T-helper 1 cell treated with Interleukin-12 subunit alpha and Interleukin-12 subunit beta and Interleukin-4 antibody, amounts not matched to agents 30 μg/mL and 1 μg/mL, for 36 hours (primary cell): ENCODE data around the gene SLC4A9.

Source experiments
- H3K27ac Mint-ChIP-seq: one replicate; pipeline ENCODE4 v1.8.0; 2021; ENCODE audit warnings: mild to moderate bottlenecking, mixed read lengths
- H3K27me3 Mint-ChIP-seq: one replicate; pipeline ENCODE4 v1.8.0; 2021; ENCODE audit warnings: low read depth, mixed read lengths
- H3K36me3 Mint-ChIP-seq: one replicate; pipeline ENCODE4 v1.8.0; 2021; ENCODE audit warnings: low read depth, mixed read lengths
- H3K4me1 Mint-ChIP-seq: one replicate; pipeline ENCODE4 v1.8.0; 2021; ENCODE audit warnings: low read depth, mixed read lengths
- H3K4me3 Mint-ChIP-seq: one replicate; pipeline ENCODE4 v1.8.0; 2021; ENCODE audit warnings: mild to moderate bottlenecking, moderate library complexity, mixed read lengths
- H3K9me3 Mint-ChIP-seq: one replicate; pipeline ENCODE4 v1.8.0; 2021; ENCODE audit warnings: mixed read lengths

The SLC4A9 gene

GRCh38 chr5:140362875-140363630, 3.1 kb downstream of the SLC4A9 start:
- Mint-ChIP-seq H3K27me3 (peaks cover 5% of the 10 kb centered on the region), H3K4me3 (peak overlapping the region; percentile 77), H3K27ac (peak overlapping the region; percentile 57), H3K4me1 (peaks cover 5% of the 10 kb centered on the region), H3K36me3 (no peaks in the 10 kb centered on the region), H3K9me3 (no peaks in the 10 kb centered on the region)

- peaks cover 7% of the 10 kb centered on the region for H3K4me1 Mint-ChIP-seq
- H3K27ac Mint-ChIP-seq: no peak overlapping the region
- no peaks in the 10 kb centered on the region for H3K36me3 Mint-ChIP-seq
- peak overlapping the region; percentile 77 for H3K4me3 Mint-ChIP-seq
- no peaks in the 10 kb centered on the region for H3K9me3 Mint-ChIP-seq
- peaks cover under 1% of the 10 kb centered on the region for H3K27me3 Mint-ChIP-seq
Measured at GRCh38 chr5:140363631-140364471, 3.9 kb downstream of the SLC4A9 start.

DNA sequence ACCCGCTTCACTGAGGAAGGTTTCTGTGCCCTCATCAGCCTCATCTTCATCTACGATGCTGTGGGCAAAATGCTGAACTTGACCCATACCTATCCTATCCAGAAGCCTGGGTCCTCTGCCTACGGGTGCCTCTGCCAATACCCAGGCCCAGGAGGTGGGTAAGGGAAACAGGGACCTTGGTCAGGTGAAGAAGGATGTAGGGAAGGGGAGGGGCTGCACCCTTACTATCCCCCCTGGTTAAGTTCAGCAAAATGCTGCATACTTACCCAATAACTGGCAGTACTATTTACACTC, 4.4 kb downstream of the SLC4A9 start:
- no peaks in the 10 kb centered on the region for H3K27me3 Mint-ChIP-seq
- H3K27ac Mint-ChIP-seq: no peak overlapping the region
- H3K36me3 Mint-ChIP-seq: no peaks in the 10 kb centered on the region
- H3K4me3 Mint-ChIP-seq: no peak overlapping the region
- H3K4me1 Mint-ChIP-seq: peaks cover 7% of the 10 kb centered on the region
- H3K9me3 Mint-ChIP-seq: no peaks in the 10 kb centered on the region

DNA sequence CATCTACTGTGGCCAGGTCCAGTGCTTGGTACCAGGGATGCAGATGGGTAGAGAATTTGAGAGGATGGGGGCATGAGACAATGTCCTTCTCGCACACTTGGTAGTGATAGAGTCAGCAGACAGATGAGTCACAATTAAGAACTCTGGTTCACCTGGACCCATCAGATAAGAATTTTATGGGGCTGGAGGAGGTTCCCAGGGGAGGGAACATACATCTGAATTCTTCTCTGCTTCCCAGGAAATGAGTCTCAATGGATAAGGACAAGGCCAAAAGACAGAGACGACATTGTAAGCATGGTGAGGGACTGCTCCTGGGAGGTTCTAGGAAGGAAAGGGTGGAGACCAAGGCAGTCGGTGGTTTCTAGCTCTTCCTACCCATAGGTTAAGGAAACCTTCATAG, 5.3 kb downstream of the SLC4A9 start:
- H3K4me3 Mint-ChIP-seq: no peak overlapping the region
- H3K27me3 Mint-ChIP-seq: no peaks in the 10 kb centered on the region
- H3K4me1 Mint-ChIP-seq: peaks cover 7% of the 10 kb centered on the region
- no peaks in the 10 kb centered on the region for H3K9me3 Mint-ChIP-seq
- H3K36me3 Mint-ChIP-seq: no peaks in the 10 kb centered on the region
- no peak overlapping the region for H3K27ac Mint-ChIP-seq

DNA sequence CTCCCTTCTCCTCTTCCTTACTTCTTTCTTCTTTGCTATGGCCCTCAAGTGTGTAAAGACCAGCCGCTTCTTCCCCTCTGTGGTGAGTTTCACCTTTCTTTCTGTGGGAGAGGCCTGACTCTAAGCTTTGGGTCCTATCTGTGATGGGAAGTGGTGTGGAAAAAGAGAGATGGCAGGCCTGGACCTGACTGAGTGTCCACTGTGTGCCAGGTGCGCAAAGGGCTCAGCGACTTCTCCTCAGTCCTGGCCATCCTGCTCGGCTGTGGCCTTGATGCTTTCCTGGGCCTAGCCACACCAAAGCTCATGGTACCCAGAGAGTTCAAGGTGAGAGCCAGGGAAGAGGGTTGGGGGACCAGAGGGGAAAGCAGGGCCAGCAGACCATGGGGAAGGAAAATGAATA, 5.9 kb downstream of the SLC4A9 start:
- Mint-ChIP-seq H3K4me1 (peaks cover 7% of the 10 kb centered on the region), H3K27ac (no peak overlapping the region)

GRCh38 chr5:140366589-140367255, 6.7 kb downstream of the SLC4A9 start:
- no peak overlapping the region for H3K4me3 Mint-ChIP-seq
- no peaks in the 10 kb centered on the region for H3K27me3 Mint-ChIP-seq
- no peak overlapping the region for H3K27ac Mint-ChIP-seq
- H3K4me1 Mint-ChIP-seq: peaks cover 7% of the 10 kb centered on the region
- H3K9me3 Mint-ChIP-seq: no peaks in the 10 kb centered on the region
- no peaks in the 10 kb centered on the region for H3K36me3 Mint-ChIP-seq

More for the DNA sequence above, 5.9 kb downstream of the SLC4A9 start:
- Mint-ChIP-seq H3K36me3 (no peaks in the 10 kb centered on the region), H3K9me3 (no peaks in the 10 kb centered on the region), H3K27me3 (no peaks in the 10 kb centered on the region), H3K4me3 (no peak overlapping the region)

DNA sequence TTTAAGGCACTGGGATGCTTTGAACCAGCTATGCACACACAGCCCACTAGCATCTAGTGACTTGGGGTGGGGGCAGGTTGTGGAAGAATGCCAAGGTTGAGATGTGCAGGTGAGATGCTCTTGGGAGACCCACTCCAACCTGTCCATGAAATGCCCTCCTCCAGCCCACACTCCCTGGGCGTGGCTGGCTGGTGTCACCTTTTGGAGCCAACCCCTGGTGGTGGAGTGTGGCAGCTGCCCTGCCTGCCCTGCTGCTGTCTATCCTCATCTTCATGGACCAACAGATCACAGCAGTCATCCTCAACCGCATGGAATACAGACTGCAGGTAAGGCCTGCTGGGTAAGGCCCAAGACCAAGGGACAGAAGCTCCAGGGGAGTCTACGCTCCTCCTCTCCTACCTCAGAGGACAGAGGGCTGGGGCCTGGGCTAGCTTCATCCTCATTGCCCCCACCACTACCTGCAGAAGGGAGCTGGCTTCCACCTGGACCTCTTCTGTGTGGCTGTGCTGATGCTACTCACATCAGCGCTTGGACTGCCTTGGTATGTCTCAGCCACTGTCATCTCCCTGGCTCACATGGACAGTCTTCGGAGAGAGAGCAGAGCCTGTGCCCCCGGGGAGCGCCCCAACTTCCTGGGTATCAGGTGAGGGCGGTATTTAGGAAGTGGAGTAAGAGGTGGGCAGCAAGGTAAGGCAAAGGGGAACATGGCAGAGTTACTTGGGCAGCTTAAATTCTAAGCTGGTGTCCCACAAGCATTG, 7.4 kb downstream of the SLC4A9 start:
- Mint-ChIP-seq H3K27ac (no peak overlapping the region), H3K4me1 (peaks cover 8% of the 10 kb centered on the region), H3K4me3 (no peak overlapping the region), H3K27me3 (no peaks in the 10 kb centered on the region), H3K9me3 (no peaks in the 10 kb centered on the region), H3K36me3 (no peaks in the 10 kb centered on the region)

- H3K4me3 Mint-ChIP-seq: no peak overlapping the region
- H3K27ac Mint-ChIP-seq: no peak overlapping the region
- H3K4me1 Mint-ChIP-seq: peaks cover 8% of the 10 kb centered on the region
- H3K9me3 Mint-ChIP-seq: no peaks in the 10 kb centered on the region
- no peaks in the 10 kb centered on the region for H3K36me3 Mint-ChIP-seq
- H3K27me3 Mint-ChIP-seq: no peaks in the 10 kb centered on the region
Measured at GRCh38 chr5:140371356-140372151, 11.6 kb downstream of the SLC4A9 start.

DNA sequence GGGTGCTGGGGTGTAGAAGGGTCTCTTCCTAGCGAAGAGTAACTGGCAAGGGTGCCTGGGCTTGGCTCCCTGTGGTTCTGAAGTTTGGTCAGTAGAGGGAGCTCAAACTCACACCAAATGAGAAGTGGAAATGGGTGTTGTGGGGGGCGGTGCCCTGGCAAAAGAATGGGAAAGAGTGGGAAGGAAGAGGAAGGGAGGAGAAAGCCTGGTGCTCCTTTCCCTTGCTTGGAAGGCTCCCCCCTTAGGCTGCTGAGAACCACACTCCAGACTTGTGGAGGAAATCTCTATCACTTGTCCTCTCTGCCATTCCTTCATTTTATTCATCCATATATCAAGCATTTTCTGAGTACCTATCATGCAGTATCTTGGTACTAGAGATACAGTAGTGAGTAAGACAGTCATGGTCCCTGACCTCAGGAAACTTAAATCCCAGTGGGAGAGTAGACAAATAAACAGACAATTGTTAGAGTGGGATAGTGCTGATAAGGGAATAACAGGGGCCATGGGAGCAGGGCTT, 13.0 kb downstream of the SLC4A9 start:
- no peaks in the 10 kb centered on the region for H3K9me3 Mint-ChIP-seq
- no peak overlapping the region for H3K27ac Mint-ChIP-seq
- no peaks in the 10 kb centered on the region for H3K36me3 Mint-ChIP-seq
- no peak overlapping the region for H3K4me3 Mint-ChIP-seq
- peaks cover 8% of the 10 kb centered on the region for H3K4me1 Mint-ChIP-seq
- no peaks in the 10 kb centered on the region for H3K27me3 Mint-ChIP-seq

- Mint-ChIP-seq H3K36me3 (no peaks in the 10 kb centered on the region), H3K4me1 (peaks cover 4% of the 10 kb centered on the region), H3K27me3 (no peaks in the 10 kb centered on the region), H3K27ac (no peak overlapping the region), H3K9me3 (no peaks in the 10 kb centered on the region), H3K4me3 (no peak overlapping the region)
Measured at GRCh38 chr5:140381351-140381750, 21.4 kb downstream of the SLC4A9 start.

DNA sequence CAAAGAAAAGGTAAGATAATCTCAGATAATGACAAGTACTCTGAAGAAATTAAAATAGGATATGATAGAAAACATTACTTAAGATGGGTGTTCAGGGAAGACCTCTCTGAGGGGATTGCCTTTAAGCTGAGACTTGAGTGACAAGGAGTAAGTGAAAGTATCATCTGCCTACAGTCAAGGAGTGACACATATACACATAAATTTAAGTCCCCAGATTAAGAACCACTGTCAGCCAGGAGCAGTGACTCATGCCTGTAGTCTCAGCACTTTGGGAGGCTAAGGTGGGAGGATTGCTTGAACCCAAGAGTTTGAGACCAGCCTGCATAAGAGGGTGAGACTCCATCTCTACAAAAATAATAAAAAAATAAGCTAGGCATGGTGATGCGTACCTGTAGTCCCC, 22.0 kb downstream of the SLC4A9 start:
- no peak overlapping the region for H3K27ac Mint-ChIP-seq
- H3K9me3 Mint-ChIP-seq: no peaks in the 10 kb centered on the region
- H3K4me3 Mint-ChIP-seq: no peak overlapping the region
- no peaks in the 10 kb centered on the region for H3K36me3 Mint-ChIP-seq
- H3K4me1 Mint-ChIP-seq: peaks cover 4% of the 10 kb centered on the region
- H3K27me3 Mint-ChIP-seq: no peaks in the 10 kb centered on the region

DNA sequence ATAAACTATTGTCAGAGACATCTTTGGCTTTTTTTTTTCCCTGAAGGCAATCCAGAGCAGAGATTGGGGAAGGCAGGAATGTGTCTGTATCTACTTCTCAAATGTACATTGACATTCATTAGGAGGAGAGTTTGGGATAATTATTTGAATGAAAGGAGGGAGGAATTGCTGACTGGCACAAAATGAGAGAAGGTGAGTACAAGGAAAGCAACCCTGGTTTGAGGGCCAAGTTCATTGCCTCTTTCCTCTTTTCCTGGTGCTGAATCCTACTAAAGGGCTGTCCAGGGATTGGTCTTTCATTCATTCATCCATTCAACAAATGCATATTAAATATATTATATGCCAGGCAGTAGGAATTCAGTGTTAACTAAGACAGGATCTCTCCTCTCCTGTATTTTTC, 22.9 kb downstream of the SLC4A9 start:
- H3K4me3 Mint-ChIP-seq: no peak overlapping the region
- no peaks in the 10 kb centered on the region for H3K9me3 Mint-ChIP-seq
- no peaks in the 10 kb centered on the region for H3K36me3 Mint-ChIP-seq
- no peaks in the 10 kb centered on the region for H3K27me3 Mint-ChIP-seq
- H3K4me1 Mint-ChIP-seq: peaks cover 4% of the 10 kb centered on the region
- no peak overlapping the region for H3K27ac Mint-ChIP-seq

- no peaks in the 10 kb centered on the region for H3K36me3 Mint-ChIP-seq
- H3K4me1 Mint-ChIP-seq: peaks cover 4% of the 10 kb centered on the region
- no peak overlapping the region for H3K4me3 Mint-ChIP-seq
Measured at GRCh38 chr5:140383300-140383699, 23.3 kb downstream of the SLC4A9 start.

More at GRCh38 chr5:140383300-140383699, 23.3 kb downstream of the SLC4A9 start:
- no peaks in the 10 kb centered on the region for H3K27me3 Mint-ChIP-seq
- no peak overlapping the region for H3K27ac Mint-ChIP-seq
- H3K9me3 Mint-ChIP-seq: no peaks in the 10 kb centered on the region
